Osteocyte (in vitro differentiated cells): ENCODE data around the gene AVPR1B. TPM values are rescaled to one million over a fixed set of nuclear protein-coding genes. Genes with fewer than 3 reads are reported as not detected.
A peak's percentile ranks its signal among the peaks of the same experiment; 100 is the strongest.

Experiments
- DNase-seq: peaks from one replicate; pipeline ENCODE4 v3.0.0; 2021; ENCODE audit warnings: mixed read lengths; ENCODE audit not compliant: unreplicated experiment; ENCODE audit errors: extremely low spot score
- H3K27ac Mint-ChIP-seq: one replicate; pipeline ENCODE4 v1.8.0; 2021; ENCODE audit warnings: mild to moderate bottlenecking, mixed read lengths; ENCODE audit not compliant: unreplicated experiment
- H3K27me3 Mint-ChIP-seq: one replicate; pipeline ENCODE4 v1.8.0; 2021; ENCODE audit warnings: mixed read lengths; ENCODE audit not compliant: unreplicated experiment
- H3K36me3 Mint-ChIP-seq: one replicate; pipeline ENCODE4 v1.8.0; 2021; ENCODE audit warnings: mixed read lengths; ENCODE audit not compliant: unreplicated experiment
- H3K4me1 Mint-ChIP-seq: one replicate; pipeline ENCODE4 v1.8.0; 2021; ENCODE audit warnings: mixed read lengths; ENCODE audit not compliant: unreplicated experiment
- H3K4me3 Mint-ChIP-seq: one replicate; pipeline ENCODE4 v1.8.0; 2021; ENCODE audit warnings: mild to moderate bottlenecking, moderate library complexity, mixed read lengths; ENCODE audit not compliant: unreplicated experiment
- H3K9me3 Mint-ChIP-seq: one replicate; pipeline ENCODE4 v1.8.0; 2021; ENCODE audit warnings: mixed read lengths; ENCODE audit not compliant: unreplicated experiment
- CTCF ChIP-seq: fragments of 200-600 bp; sonication (generic); IDR thresholded peaks from 2 replicates; pipeline ENCODE4 v1.5.0; 2021; ENCODE audit warnings: antibody characterized with exemption, mild to moderate bottlenecking, moderate library complexity
- total RNA-seq: library from RNA; stranded (reverse); gene quantifications from 2 replicates; pipeline ENCODE4 v1.2.1, GENCODE V29; 2021

AVPR1B gene
- total RNA-seq, 1 donor from 2014 or later = not detected

- no peak for TF ChIP-seq CTCF
- H3K27me3 Mint-ChIP-seq = peaks cover 26% of the 10 kb centered on the region
- DNase-seq = peak; percentile 79
- H3K4me1 Mint-ChIP-seq = no peaks in the 10 kb centered on the region
- no peak overlapping the region for H3K4me3 Mint-ChIP-seq
- H3K27ac Mint-ChIP-seq = no peak overlapping the region
- H3K36me3 Mint-ChIP-seq = no peaks in the 10 kb centered on the region
- no peaks in the 10 kb centered on the region for H3K9me3 Mint-ChIP-seq
Measured at GRCh38 chr1:206110161-206110560, 7.0 kb downstream of the AVPR1B start.

GRCh38 chr1:206109718-206110117, 7.5 kb downstream of the AVPR1B start:
- H3K36me3 Mint-ChIP-seq = no peaks in the 10 kb centered on the region
- H3K27me3 Mint-ChIP-seq = peaks cover 26% of the 10 kb centered on the region
- no peak overlapping the region for H3K27ac Mint-ChIP-seq
- H3K9me3 Mint-ChIP-seq = no peaks in the 10 kb centered on the region
- no peak overlapping the region for H3K4me3 Mint-ChIP-seq
- no peaks in the 10 kb centered on the region for H3K4me1 Mint-ChIP-seq
- DNase-seq = peak; percentile 66
- TF ChIP-seq CTCF = no peak

- H3K9me3 Mint-ChIP-seq = no peaks in the 10 kb centered on the region
- H3K36me3 Mint-ChIP-seq = no peaks in the 10 kb centered on the region
- peak; percentile 60 for DNase-seq
- H3K4me1 Mint-ChIP-seq = no peaks in the 10 kb centered on the region
- no peak overlapping the region for H3K4me3 Mint-ChIP-seq
- H3K27ac Mint-ChIP-seq = no peak overlapping the region
- H3K27me3 Mint-ChIP-seq = peaks cover 23% of the 10 kb centered on the region
- TF ChIP-seq CTCF = no peak
Measured at GRCh38 chr1:206108635-206109034, 8.6 kb downstream of the AVPR1B start.

- no peak overlapping the region for H3K27ac Mint-ChIP-seq
- no peak overlapping the region for H3K4me3 Mint-ChIP-seq
- DNase-seq = peak; percentile 56
- no peaks in the 10 kb centered on the region for H3K4me1 Mint-ChIP-seq
- no peaks in the 10 kb centered on the region for H3K9me3 Mint-ChIP-seq
- H3K27me3 Mint-ChIP-seq = peaks cover 27% of the 10 kb centered on the region
- H3K36me3 Mint-ChIP-seq = no peaks in the 10 kb centered on the region
- TF ChIP-seq CTCF = no peak
Measured at GRCh38 chr1:206107168-206107544, 10.0 kb downstream of the AVPR1B start.

GRCh38 chr1:206106328-206107167, 10.6 kb downstream of the AVPR1B start:
- no peaks in the 10 kb centered on the region for H3K9me3 Mint-ChIP-seq
- peak; percentile 92 for DNase-seq
- peak; percentile 91 for TF ChIP-seq CTCF
- peaks cover 33% of the 10 kb centered on the region for H3K27me3 Mint-ChIP-seq
- no peak overlapping the region for H3K27ac Mint-ChIP-seq
- H3K36me3 Mint-ChIP-seq = no peaks in the 10 kb centered on the region
- no peak overlapping the region for H3K4me3 Mint-ChIP-seq
- no peaks in the 10 kb centered on the region for H3K4me1 Mint-ChIP-seq
